Raji (cell line): ENCODE data around the gene MRPS9.

Experiments used
- POLR2A ChIP-seq: IDR thresholded peaks from 2 replicates; pipeline ENCODE4 v1.6.1; 2011; ENCODE audit warnings: low read depth, low read length, control low read depth; ENCODE audit not compliant: insufficient read depth

Gene MRPS9

GRCh38 chr2:105127289-105127915 lies 89.5 kb downstream of the MRPS9 start:
- TF ChIP-seq POLR2A: no peak

- no peak for TF ChIP-seq POLR2A
These were observed 91.9 kb downstream of the MRPS9 start for GRCh38 chr2:105129722-105130232.

DNA sequence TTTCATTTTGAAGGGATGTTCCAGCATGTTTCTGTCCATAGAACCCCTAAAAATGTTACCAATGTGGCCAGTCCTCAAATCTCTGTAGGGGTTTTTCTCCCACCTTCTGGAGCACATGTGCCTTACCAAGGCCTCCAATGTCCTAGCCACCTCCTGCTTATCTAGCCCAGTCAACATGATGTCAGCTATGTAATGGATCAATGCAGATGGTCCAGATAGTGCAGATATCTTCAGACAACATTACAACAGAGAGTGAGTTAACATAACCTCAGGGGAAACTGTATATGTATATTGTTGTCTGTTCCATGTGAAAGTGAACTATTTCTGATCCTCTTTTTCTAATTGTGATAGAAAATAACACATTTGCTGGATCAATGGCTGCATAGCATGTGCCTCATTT lies 92.7 kb downstream of the MRPS9 start:
- no peak for TF ChIP-seq POLR2A

GRCh38 chr2:105134081-105134480 lies 96.2 kb downstream of the MRPS9 start:
- no peak for TF ChIP-seq POLR2A

- TF ChIP-seq POLR2A: no peak
These were observed 97.6 kb downstream of the MRPS9 start for GRCh38 chr2:105135436-105135835.

GRCh38 chr2:105136394-105136793 lies 98.5 kb downstream of the MRPS9 start:
- no peak for TF ChIP-seq POLR2A

- no peak for TF ChIP-seq POLR2A
These were observed 100.8 kb downstream of the MRPS9 start for GRCh38 chr2:105138643-105139042.

DNA sequence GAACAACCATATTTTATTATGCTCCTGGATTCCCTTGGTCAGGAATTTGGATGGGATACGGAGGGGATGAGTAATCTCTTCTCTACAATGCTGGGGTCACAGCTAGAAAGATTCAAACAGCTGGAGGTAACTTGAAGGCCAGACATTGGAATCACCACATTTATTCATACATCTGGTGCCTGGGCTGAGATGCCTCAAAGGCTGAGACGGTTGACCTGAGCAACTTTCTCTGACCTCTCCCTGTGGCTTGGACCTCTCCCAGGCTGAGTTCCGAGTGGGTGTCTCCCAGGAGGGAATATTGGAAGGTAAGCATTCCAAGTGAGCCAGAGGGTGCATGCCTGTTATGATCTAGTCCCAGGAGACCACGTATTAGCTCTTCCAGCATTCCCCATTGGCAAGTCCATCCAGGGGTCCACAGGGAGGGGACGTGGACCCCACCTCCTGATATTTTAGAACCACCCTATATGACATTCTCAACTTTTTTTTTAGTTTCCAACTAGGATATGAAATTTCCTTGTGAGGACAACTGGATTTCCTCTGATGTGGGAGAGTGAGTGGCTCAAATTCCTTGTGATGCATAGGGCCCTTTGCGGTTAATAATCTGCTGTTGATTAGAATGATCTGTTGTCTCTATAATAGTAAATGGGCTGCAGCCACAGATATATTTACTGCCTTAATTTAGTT lies 101.8 kb downstream of the MRPS9 start:
- TF ChIP-seq POLR2A: no peak

DNA sequence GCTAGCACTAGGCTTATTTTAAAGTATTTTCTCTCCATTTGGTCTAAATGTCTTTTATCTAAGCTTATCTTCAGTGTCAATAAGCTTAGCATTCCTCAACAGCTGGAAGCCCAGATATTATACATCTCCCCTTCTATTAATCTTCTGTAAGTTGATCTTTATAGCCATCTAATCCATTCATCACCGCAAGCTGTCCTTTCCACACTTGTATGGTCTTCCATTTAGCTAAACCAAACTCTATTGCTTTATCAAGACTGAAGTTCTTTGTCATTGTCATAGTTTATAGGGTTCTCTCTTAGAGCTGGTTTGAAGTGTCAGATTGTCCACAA lies 102.3 kb downstream of the MRPS9 start:
- no peak for TF ChIP-seq POLR2A

DNA sequence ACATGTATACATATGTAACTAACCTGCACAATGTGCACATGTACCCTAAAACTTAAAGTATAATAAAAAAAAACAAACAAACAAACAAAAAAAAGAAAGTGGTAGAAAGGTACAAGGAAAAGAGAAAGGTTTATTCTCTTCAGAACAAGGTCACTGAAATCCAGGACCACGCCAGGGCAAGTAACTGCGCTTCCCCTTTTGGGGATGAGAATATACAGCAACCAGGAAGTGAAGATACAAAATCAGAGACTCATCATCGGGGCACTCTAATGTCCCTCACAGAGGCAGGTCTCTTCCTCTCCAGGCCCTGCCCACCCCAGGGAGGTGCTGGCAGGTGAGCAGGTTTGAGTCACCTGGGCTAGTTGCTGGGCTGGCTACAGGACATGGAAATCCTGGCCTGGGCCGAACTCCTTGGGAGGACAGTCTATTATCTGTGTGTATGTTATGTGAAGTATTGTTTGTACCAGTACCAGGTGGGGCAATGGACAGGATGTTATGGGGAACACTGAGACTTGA lies 103.3 kb downstream of the MRPS9 start:
- TF ChIP-seq POLR2A: no peak

GRCh38 chr2:105142239-105142638 lies 104.4 kb downstream of the MRPS9 start:
- TF ChIP-seq POLR2A: no peak

DNA sequence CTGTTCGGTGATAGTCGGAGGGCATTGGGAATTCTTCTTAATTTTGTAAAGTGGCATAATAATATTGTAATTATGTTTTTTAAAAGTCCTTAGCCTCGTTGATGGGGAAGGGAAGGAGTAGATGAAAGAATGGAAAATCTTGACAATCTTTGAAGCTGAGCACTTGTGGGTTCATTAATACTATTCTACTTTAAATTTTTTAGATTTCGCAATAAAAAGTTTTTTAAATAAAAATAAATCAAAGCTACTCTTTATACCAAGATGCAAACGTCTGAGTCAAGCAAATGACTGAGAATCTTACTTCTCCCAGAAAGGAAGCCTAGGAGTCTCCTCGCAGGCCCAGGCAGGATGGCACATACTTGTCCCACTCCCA lies 105.2 kb downstream of the MRPS9 start:
- no peak for TF ChIP-seq POLR2A

DNA sequence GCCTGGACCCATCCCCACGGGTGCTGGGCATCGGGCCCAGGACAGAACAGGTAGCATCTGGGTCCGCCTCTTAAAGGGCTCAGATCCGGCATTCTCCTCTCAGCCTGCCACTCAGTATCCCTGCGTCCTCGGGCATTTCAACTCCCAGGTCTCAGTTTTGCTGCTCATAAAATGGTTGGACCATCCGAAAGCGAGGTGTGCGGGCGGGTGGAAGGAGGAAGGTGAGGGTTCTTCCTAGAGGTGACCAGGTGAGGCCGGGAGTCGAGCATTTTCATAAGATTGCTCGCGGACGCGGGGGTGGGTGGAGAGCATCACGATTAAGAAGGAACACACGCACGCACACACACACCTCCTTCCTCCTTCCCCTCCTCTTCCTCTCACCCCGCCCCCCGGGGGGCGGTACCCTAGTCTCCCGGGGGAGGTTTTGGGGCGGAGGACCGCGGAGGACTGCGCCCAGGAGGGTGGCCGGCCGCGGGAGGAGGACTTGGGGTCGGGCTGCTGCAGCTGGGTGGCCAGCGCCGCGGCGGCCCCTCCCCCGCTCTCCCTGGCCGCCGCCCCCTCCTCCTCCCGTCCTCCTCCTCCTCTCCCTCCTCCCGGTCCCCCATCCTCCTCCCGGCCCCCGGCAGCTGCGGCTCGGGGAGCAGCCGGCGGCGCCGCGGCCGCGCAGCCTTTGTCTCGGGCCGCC lies 105.7 kb downstream of the MRPS9 start:
- no peak for TF ChIP-seq POLR2A

DNA sequence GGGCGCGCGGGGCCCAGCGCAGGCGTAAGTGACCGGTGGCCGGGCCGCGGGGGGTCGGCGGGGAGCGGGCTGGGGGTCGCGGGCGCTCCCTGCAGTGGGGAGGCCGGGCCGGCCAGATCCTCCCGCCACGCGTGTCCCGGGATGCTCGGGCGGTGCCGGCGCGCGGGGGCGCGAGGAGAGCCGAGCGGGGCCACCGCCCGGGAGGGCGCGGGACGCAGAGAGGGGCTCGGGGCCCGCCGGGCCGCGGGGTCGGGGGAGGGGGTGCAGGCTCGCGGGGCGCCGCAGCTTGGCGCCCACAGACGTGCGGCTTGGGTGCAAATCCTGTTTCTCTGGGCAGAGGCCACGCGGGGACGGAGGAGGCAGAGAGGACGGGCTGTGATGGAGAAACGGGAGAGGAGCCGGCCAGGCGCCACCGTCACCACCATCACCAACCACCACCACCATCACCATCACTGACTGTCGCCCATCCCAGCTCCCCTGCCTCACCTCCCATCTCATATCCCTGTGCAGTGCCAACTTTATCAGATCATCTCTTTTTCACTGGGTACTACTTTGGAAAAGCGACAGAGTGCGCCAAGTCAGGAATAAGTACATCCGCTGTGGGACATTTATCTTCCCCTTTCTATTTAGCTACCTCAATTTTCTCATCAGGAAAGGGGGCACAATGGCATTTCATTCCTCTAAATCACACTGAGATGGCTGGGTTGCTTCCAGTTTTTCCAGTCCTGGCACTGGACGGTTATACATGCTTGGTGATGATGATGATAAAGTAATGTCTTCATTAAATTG lies 106.5 kb downstream of the MRPS9 start:
- TF ChIP-seq POLR2A: no peak

- no peak for TF ChIP-seq POLR2A
These were observed 107.1 kb downstream of the MRPS9 start for GRCh38 chr2:105144941-105145300.

GRCh38 chr2:105149272-105149671 lies 111.4 kb downstream of the MRPS9 start:
- no peak for TF ChIP-seq POLR2A
